Left lung (tissue), 10 donors: ENCODE results near the gene RNF187. TPM values are rescaled to one million over a fixed set of nuclear protein-coding genes. Genes with fewer than 3 reads are reported as not detected.

ENCODE experiments used
- ATAC-seq: fragments of 200-7000 bp; cut with Tn5 transposase; one replicate; pipeline ENCODE4 v1.9.1; 2020; ENCODE audit warnings: moderate library complexity
- DNase-seq, 4 donors: peaks; one replicate each; pipeline ENCODE4 v3.0.0-alpha.2; 2013 to 2020
- H3K27ac ChIP-seq, 2 donors: fragments of 200-600 bp; sonication (generic) in 1 of 2; one replicate each; pipeline versions ENCODE4 v1.5.0 to v1.8.0; 2020 to 2021
- H3K27me3 ChIP-seq, 2 donors: fragments of 200-600 bp; sonication (generic) in 1 of 2; one replicate each; pipeline versions ENCODE4 v1.5.0 to v1.8.0; 2020 to 2021
- H3K36me3 ChIP-seq, 2 donors: fragments of 200-600 bp; sonication (generic) in 1 of 2; one replicate each; pipeline versions ENCODE4 v1.5.0 to v1.8.0; 2020 to 2021
- H3K4me1 ChIP-seq, 2 donors: fragments of 200-600 bp; one replicate each; pipeline ENCODE4 v1.8.0; 2021
- H3K4me3 ChIP-seq, 2 donors: fragments of 200-600 bp; sonication (generic) in 1 of 2; one replicate each; pipeline versions ENCODE4 v1.5.0 to v1.8.0; 2020 to 2021; ENCODE audit warnings: mild to moderate bottlenecking in 1 of 2
- H3K9me3 ChIP-seq, 2 donors: fragments of 200-600 bp; sonication (generic) in 1 of 2; one replicate each; pipeline versions ENCODE4 v1.5.0 to v1.8.0; 2020 to 2021
- CTCF ChIP-seq, 2 donors: fragments of 200-600 bp; sonication (generic) in 1 of 2; IDR thresholded peaks; one replicate each; pipeline versions ENCODE4 v1.5.0 to v1.8.0; 2021; ENCODE audit warnings: antibody characterized with exemption in 2 of 2
- intact Hi-C, 2 donors: fragments of 100-400 bp; cut with DNase I; formaldehyde crosslinking; loops; one replicate each; pipeline versions ENCODE4 v1.11.2 to v1.14.2; 2022
- polyA plus RNA-seq, 6 donors: library from polyadenylated mRNA; unstranded; fragments of 120-200 nt; gene quantifications; one replicate each; pipeline ENCODE4 v1.2.1, GENCODE V29; 2013; ENCODE audit not compliant: insufficient read length in 6 of 6
- total RNA-seq, 2 donors: library from RNA; stranded (reverse); fragmentation: NEBNext Ultra II Directional; extraction: Animal tissue kit (Norgen Biotek cat#: 25700); gene quantifications; one replicate each; pipeline ENCODE4 v1.2.1, GENCODE V29; 2021
- donor health status: DM: no; HTN: yes; CAD: no.
- donor health status: DM: no; HTN: no; CAD: no.

RNF187 gene
- total and polyA plus RNA-seq, 8 donors = 60.2 to 103 (median 78.4) TPM

- Histone ChIP-seq H3K36me3 (no peaks in the 10 kb centered on the region), H3K27me3 (peaks cover 24 to 87% of the 10 kb centered on the region in 2 donors), H3K9me3 (no peaks in the 10 kb centered on the region), H3K4me3 (no peak overlapping the region), H3K4me1 (peaks cover 4 to 6% of the 10 kb centered on the region in 2 donors), H3K27ac (no peak overlapping the region)
- intact Hi-C loops = no loop called here
- no peak for TF ChIP-seq CTCF (IDR thresholded peaks at IDR 0.05)
- ATAC-seq (no peak), DNase-seq (no peak)
Measured at GRCh38 chr1:228440761-228441500, 46.3 kb upstream of the RNF187 start.

GRCh38 chr1:228443395-228443794, 43.8 kb upstream of the RNF187 start:
- Histone ChIP-seq H3K4me3 (no peak overlapping the region), H3K27me3 (peaks cover 39 to 93% of the 10 kb centered on the region in 2 donors), H3K27ac (no peak overlapping the region), H3K9me3 (no peaks in the 10 kb centered on the region), H3K36me3 (no peaks in the 10 kb centered on the region), H3K4me1 (peaks cover 9 to 10% of the 10 kb centered on the region in 2 donors)
- ATAC-seq = no peak
- TF ChIP-seq CTCF (IDR thresholded peaks at IDR 0.05) = no peak
- intact Hi-C loops = no loop called here
- no peak for DNase-seq

- Histone ChIP-seq H3K36me3 (no peaks in the 10 kb centered on the region), H3K4me3 (peak overlapping the region in 1 of 2 donors; percentile 28), H3K4me1 (peaks cover 9 to 10% of the 10 kb centered on the region in 2 donors), H3K9me3 (no peaks in the 10 kb centered on the region), H3K27me3 (peaks cover 39 to 78% of the 10 kb centered on the region in 2 donors), H3K27ac (no peak overlapping the region)
- TF ChIP-seq CTCF (IDR thresholded peaks at IDR 0.05) = no peak
- DNase-seq (no peak), ATAC-seq (no peak)
- intact Hi-C loops = no loop called here
Measured at GRCh38 chr1:228445490-228445842, 41.7 kb upstream of the RNF187 start.

GRCh38 chr1:228445843-228446650, 41.1 kb upstream of the RNF187 start:
- Histone ChIP-seq H3K9me3 (no peaks in the 10 kb centered on the region), H3K27me3 (peaks cover 39 to 72% of the 10 kb centered on the region in 2 donors), H3K27ac (no peak overlapping the region), H3K4me3 (peak overlapping the region; percentile 9 to 28), H3K4me1 (peaks cover 9 to 10% of the 10 kb centered on the region in 2 donors), H3K36me3 (no peaks in the 10 kb centered on the region)
- intact Hi-C loops = no loop called here
- TF ChIP-seq CTCF (IDR thresholded peaks at IDR 0.05) = no peak
- DNase-seq (peak in 1 of 4 donors; percentile 74), ATAC-seq (peak; percentile 78)

- Histone ChIP-seq H3K36me3 (no peaks in the 10 kb centered on the region), H3K27ac (no peak overlapping the region), H3K9me3 (no peaks in the 10 kb centered on the region), H3K4me3 (no peak overlapping the region), H3K27me3 (peaks cover 39 to 64% of the 10 kb centered on the region in 2 donors), H3K4me1 (peaks cover 9 to 10% of the 10 kb centered on the region in 2 donors)
- no peak for TF ChIP-seq CTCF (IDR thresholded peaks at IDR 0.05)
- intact Hi-C loops = no loop called here
- DNase-seq (peak in 1 of 4 donors; percentile 63), ATAC-seq (no peak)
Measured at GRCh38 chr1:228446852-228447251, 40.3 kb upstream of the RNF187 start.
